K562 (cell line): ENCODE results near the gene FASTK.

ENCODE experiments used
- ATF6 ChIP-seq: sonication (generic); formaldehyde crosslinking; IDR thresholded peaks from 2 replicates; pipeline ENCODE4 v1.4.0; 2020; ENCODE audit warnings: mild to moderate bottlenecking, missing genetic modification reagents
- CEBPB ChIP-seq: fragments of 450-650 bp; IDR thresholded peaks from 2 replicates; pipeline ENCODE4 v1.6.1; 2016; ENCODE audit warnings: missing genetic modification characterization, missing compliant biosample characterization
- CHD7 ChIP-seq: fragments of 200-600 bp; sonication (generic); IDR thresholded peaks from one replicate; pipeline ENCODE4 v1.6.1; 2012; ENCODE audit warnings: mild to moderate bottlenecking, low read depth, low read length, inconsistent platforms
- CTCF ChIP-seq, 3 experiments: IDR thresholded peaks in 2 of 3; conservative IDR thresholded peaks in 1 of 3; 2 replicates each; pipeline ENCODE4 v1.5.1; 2011 to 2012; ENCODE audit warnings: low read length in 3 of 3, mild to moderate bottlenecking in 3 of 3, control low read depth in 2 of 3, improper control_type of control experiment in 1 of 3, inconsistent platforms in 1 of 3, low read depth in 1 of 3, mixed read lengths in 1 of 3, moderate library complexity in 1 of 3; ENCODE audit not compliant: insufficient read depth in 2 of 3
- NR2C2 ChIP-seq, 2 experiments: fragments of 200-800 bp in 1 of 2; sonication (Bioruptor generic) in 1 of 2; sonication (generic) in 1 of 2; formaldehyde crosslinking in 1 of 2; IDR thresholded peaks; 2 replicates each; pipeline versions ENCODE4 v1.6.1 to v1.8.0; 2016 to 2022; ENCODE audit warnings: mild to moderate bottlenecking in 1 of 2, missing compliant biosample characterization in 1 of 2, missing genetic modification characterization in 1 of 2, missing genetic modification reagents in 1 of 2
- NR3C1 ChIP-seq: sonication (generic); formaldehyde crosslinking; IDR thresholded peaks from 2 replicates; pipeline ENCODE4 v1.8.1; 2022; ENCODE audit warnings: missing genetic modification reagents
- PRDM10 ChIP-seq: fragments of 450-650 bp; IDR thresholded peaks from 2 replicates; pipeline ENCODE4 v1.6.1; 2018; ENCODE audit not compliant: partially characterized antibody
- PTBP1 ChIP-seq: fragments of 200-400 bp; formaldehyde crosslinking; IDR thresholded peaks from 2 replicates; pipeline ENCODE4 v1.6.1; 2017; ENCODE audit warnings: low read depth, low read length
- TEAD4 ChIP-seq, 2 experiments: sonication (generic) in 1 of 2; formaldehyde crosslinking in 1 of 2; IDR thresholded peaks; 2 replicates each; pipeline versions ENCODE4 v1.6.1 to v1.8.0; 2012 to 2022; ENCODE audit warnings: borderline replicate concordance in 1 of 2, inconsistent platforms in 1 of 2, low read length in 1 of 2, mild to moderate bottlenecking in 1 of 2, missing genetic modification reagents in 1 of 2
- THAP7 ChIP-seq: fragments of 250-450 bp; sonication (Bioruptor Pico); IDR thresholded peaks from 2 replicates; pipeline ENCODE4 v1.5.0; 2021

GRCh38 chr7:151115836-151116418 is 35.3 kb upstream of the FASTK start:
- no peak for TF ChIP-seq PRDM10
- no peak for TF ChIP-seq CTCF (IDR thresholded peaks at IDR 0.05 in 2 of 3, conservative IDR thresholded peaks at IDR 0.05 in 1 of 3; ENCODE audit: insufficient read depth in 2 of 3, low read depth in 1 of 3, low read length in 3 of 3)
- TF ChIP-seq TEAD4 (IDR thresholded peaks at IDR 0.05; ENCODE audit: low read length): no peak
- TF ChIP-seq TEAD4 (CRISPR knock-in tag; IDR thresholded peaks at IDR 0.05; ENCODE audit: borderline replicate concordance): no peak
- no peak for TF ChIP-seq CEBPB
- TF ChIP-seq THAP7 (CRISPR knock-in tag): no peak
- TF ChIP-seq CHD7: no peak
- TF ChIP-seq ATF6 (CRISPR knock-in tag): no peak
- TF ChIP-seq NR3C1 (CRISPR knock-in tag): peak; percentile 19; the same call in 1 of the 2 replicates
- TF ChIP-seq PTBP1: no peak
- no peak for TF ChIP-seq NR2C2 (CRISPR knock-in tag; IDR thresholded peaks at IDR 0.05)
- no peak for TF ChIP-seq NR2C2 (tag; IDR thresholded peaks at IDR 0.05)
